ENCODE results near the gene CNIH4. TPM values are rescaled to one million over a fixed set of nuclear protein-coding genes. Genes with fewer than 3 reads are reported as not detected.
A peak's percentile ranks its signal among the peaks of the same experiment; 100 is the strongest.

Gene CNIH4
- total RNA-seq: 31.4 and 54.3 TPM in 2 replicates

DNA sequence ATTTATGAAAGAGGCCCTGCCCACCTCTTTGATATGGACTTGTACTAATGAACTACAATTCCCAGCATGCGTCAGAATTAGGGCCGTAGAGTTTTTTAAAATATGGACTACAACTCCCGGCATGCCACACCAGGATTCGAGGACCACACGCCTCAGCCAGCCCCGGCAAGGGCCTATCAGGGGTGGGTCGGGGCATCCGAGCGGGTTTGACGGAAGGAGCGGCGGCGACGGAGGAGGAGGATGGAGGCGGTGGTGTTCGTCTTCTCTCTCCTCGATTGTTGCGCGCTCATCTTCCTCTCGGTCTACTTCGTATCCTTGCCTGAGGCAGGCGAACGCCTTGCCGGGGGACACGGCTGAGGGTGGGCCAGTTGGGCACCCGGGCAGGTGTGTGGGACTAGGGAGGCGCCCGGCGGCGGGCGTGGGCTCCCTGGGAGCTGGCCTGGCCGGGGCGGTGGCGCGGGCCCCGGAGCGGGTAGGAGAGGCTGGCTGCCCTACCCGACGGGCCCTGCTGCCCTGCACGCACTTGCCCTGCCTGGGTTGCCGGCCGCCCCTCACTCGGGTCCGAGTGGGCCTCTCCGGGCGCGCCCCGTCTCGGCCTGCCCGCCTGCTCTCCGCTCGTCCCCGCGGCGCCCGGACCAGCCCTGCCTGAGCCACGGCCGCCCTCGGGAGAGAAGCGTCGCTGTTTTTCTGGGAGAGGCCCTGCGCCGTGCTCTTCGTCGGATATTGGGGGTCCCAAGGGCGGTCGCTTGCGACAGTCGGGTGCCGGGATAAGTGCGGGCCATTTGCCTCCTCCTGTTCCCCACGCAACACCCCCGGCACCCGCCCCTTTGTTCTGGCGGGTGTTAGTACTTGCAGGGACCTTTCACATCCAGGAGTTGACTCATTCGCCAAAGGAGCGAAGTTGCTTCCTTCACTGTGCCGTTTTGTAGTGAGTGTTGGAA is at the start of gene CNIH4:
CNIH4 (plus strand) TSS at position 195 of the 941 bp plus-strand sequence; CDS start at position 241, 46 bp downstream.

DNA sequence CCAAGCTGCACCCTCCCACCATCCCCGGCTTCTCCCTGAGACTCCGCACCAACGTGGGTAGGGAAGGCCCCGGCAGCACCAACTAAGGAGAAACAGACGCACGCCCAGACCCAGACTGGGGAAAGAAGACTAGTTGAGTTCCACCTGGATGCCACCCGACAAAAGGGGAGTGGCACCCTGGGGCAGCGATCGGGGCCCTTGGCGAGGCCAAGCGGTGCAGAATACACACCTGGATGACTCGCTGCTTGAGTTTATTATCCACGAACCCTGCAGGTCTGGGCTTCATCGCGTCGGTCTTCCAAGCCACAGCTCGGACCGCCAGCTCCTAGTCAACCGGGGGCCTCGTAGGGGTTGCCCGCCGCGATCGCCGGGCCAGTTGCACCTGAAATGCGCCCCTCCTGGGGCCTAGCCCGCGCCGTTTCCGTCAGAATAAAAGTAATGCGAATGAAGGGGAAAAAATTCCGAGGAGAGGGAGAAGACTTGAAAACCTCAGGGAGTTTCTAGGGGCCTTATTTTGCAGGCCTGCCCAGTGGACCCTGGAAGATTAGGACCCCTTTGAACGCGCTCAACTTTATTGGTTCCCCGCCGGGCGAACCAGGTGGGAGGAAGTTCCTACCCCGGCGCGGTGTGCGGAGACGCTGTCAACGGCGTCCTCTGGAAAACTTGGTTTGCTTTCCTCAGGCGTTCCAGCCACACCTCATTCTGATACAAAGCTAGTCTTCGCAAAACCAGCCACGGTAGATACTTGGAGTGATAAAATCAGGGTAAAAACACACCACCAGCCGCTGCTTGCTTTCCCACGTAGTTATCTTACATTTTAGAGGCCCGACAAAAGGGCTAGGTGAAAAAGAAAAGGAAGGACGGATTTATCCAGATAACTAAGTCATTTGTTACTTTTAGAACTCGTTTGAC is 26.6 kb upstream of the CNIH4 start, which contains the start of gene NVL:
NVL (minus strand) TSS at position 331 of the 912 bp plus-strand sequence; CDS start at position 286, 45 bp downstream.

Small RNAs within 50 kb of the gene (small RNA-seq; reads per million reads assigned to genes)
- 10.8 reads per million, percentile 95 among the genes with 10 or more reads in this experiment for gene MIR4742

Other genes with a start within 250 kb of the CNIH4 start
- 26.7 and 35.6 TPM in 2 replicates for gene FBXO28, start 242.8 kb upstream of the CNIH4 start, total RNA-seq
- 51.4 and 90.0 TPM in 2 replicates for gene DEGS1, start 173.6 kb upstream of the CNIH4 start, total RNA-seq
- 29.7 and 31.8 TPM in 2 replicates for gene NVL, start 26.7 kb upstream of the CNIH4 start, total RNA-seq
- 40.7 and 54.6 TPM in 2 replicates for gene WDR26, start 77.9 kb downstream of the CNIH4 start, total RNA-seq